ELF-1 (cell line): ENCODE measurements around the gene DTX3L.
"Not testable (repeated sequence)": the region's sequence is repeated elsewhere in the genome, so short reads cannot be mapped to it uniquely, and the experiment has no call there.

Source experiments
- DNase-seq: peaks from one replicate; pipeline ENCODE4 v3.0.0-alpha.2; 2016; ENCODE audit warnings: low read depth, low spot score

The DTX3L gene

DNA sequence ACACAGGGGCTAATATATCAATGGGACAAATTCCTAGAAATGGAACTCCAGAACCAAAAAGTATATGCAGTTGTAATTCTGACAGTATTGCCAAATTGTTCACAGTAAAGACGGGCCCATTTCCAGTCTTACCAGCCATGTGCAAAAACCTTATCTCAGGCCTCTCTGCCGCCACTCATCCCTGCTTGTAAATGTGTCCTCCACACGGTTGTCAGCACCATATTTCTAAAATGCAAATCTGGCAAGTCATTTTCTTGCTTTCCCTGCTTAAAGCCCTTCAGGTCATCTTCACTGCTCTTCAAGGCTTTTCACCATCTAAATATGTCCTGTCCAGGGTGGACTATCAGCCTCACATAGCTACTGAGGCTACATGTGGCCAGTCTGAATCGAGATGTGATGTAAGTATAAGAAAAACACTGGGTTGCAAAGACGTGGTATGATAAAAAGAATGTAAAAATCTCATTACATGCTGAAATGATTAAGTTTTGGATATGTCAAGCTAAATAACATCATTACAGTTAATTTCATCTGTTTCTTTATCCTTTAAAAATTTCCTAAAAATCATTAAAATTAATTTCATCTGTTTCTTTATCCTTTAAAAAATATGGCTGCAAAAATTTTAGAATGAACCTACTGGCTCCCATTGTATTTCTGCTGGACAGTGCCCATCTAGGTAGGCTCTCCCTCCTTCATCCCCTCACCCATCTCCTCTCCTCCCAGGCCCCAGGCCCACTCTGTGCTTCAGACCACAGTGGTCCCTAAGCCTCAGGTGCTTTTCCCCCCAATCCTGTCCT lies 1.0 kb upstream of the DTX3L start:
- DNase-seq, result no peak

DNA sequence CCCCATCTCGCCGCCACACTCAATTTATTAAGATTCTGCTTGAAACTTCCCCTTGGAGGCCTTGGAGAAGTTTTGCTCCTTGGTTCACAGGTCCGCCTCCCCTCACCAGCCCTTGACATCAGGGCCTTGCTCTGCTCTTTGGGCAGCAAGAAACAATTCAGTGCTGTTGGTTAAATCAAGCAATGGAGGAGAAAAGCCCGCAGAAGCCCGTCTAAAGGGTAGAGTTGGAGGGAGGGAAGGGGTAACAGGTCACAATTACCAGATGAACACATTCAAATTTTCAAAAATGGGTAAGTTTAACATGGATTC lies 467 bp upstream of the DTX3L start:
- DNase-seq, result peak; percentile 14

DNA sequence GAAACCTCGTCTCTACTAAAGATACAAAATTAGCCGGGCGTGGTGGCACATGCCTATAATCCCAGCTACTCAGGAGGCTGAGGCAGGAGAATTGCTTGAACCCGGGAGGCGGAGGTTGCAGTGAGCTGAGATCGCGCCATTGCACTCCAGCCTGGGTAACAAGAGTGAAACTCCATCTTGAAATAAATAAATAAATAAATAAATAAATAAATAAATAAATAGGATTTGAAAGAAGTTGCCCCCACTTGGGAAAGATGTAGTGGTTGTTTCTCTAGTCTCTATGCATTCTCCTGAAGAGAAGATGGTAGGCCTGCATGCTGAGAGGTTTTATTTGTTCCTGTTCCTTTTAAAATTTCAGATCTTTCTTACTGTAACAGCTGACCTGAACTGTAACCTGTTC lies 4.0 kb downstream of the DTX3L start:
- not testable (repeated sequence) for DNase-seq

- DNase-seq, result no peak
These were observed 4.6 kb downstream of the DTX3L start for GRCh38 chr3:122568755-122569154.

GRCh38 chr3:122572940-122573412 lies 8.8 kb downstream of the DTX3L start:
- DNase-seq, result peak; percentile 71

GRCh38 chr3:122576174-122576940 lies 12.2 kb downstream of the DTX3L start:
- DNase-seq, result no peak

DNA sequence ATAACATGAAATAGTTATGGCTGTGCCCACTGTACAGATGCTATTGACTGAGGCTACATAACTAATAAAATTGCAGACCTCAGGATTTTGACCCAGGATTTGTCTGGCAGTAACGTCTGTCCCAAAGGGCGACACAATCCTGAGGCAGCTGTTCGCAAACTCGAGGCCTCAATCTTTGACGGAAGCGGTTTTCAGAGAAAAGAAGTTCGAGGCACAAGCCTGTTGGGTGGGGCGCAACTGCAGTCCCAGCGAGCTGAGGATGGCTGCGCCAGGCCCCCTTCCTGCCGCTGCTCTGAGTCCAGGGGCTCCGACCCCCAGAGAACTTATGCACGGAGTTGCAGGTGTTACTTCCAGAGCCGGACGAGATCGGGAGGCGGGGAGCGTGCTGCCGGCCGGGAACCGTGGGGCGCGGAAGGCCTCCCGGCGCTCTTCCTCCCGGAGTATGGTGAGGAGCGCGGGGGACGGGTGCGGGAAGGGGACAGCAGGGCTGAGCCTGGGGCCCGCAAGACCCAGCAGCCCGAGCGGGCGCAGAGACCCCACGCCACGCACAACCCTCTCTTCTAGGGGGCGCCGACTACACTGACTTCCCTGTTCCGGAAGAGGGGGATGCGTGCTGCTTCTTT lies 13.4 kb downstream of the DTX3L start, which contains the start of gene PARP15:
TSS of gene PARP15 (plus strand) at position 242 of the 623 bp plus-strand sequence. CDS start at position 260, 18 bp downstream.
- peak; percentile 27 for DNase-seq

DNA sequence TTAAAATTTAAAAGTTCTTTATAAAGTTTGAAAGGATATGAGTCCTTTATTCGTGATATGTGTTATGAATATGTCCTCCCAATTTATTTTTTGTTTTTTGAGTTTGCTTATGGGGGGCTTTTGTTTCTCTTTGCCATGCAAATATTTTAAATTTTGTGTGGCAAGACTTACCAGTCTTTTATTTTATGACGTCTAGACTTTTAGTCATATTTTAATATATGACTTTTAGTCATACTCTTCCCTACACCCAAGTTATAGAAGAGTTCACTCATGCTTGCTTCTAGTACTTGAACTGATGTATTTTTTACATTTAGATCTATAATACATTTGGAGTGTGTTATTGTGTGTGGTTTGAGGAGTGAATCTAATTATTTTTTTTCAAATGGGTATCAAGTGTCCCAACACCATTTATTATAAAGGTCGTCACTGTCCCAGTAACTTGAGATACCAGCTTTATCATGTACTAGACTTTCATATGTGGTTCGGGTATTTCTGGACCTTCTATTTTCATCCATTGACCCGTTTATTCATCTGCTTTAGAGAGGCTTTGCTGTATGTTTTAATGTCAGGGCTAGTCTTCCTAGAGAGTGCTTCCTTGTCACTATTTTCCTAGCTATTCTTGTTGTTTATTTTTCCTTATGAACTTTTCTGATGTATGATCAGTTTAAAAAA lies 14.1 kb downstream of the DTX3L start:
- DNase-seq, result no peak

GRCh38 chr3:122580470-122580869 lies 16.3 kb downstream of the DTX3L start:
- no peak for DNase-seq

- no peak for DNase-seq
These were observed 17.5 kb downstream of the DTX3L start for GRCh38 chr3:122581622-122582021.

DNA sequence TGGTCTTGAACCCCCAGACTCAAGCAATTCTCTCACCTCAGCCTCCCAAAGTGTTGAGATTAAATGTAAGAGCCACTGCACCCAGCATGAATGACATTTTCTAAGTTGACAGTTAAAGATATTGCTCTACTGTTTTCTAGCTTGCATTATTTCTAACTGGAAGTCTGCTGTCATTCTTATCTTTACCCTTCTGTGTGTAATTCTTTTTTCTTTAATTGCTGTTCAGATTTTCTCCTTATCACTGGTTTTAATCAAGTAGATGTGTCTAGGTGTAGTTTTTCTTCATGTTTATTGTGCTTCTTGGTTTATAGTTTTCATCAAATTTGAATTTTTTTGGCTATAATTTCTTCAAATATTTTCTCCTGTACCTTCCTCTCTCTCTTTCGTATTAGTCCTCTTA lies 18.3 kb downstream of the DTX3L start:
- DNase-seq, result no peak

DNA sequence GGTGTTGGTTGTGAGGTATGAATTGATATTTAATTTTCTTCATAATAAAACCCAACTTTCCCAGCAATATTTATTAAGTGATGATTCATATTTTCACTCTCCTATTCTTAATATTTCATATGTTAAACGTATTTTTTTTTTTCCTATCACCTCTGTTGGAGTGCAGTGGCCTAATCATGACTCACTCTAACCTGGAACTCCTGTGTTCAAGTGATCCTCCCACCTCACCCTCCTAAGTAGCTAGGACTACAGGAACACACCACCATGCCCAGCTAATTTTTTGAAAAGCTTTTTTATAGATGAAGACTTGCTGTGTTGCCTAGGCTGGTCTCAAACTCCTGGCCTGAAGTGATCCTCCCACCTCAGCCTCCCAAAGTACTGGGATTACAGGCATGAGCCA lies 22.0 kb downstream of the DTX3L start:
- no peak for DNase-seq

DNA sequence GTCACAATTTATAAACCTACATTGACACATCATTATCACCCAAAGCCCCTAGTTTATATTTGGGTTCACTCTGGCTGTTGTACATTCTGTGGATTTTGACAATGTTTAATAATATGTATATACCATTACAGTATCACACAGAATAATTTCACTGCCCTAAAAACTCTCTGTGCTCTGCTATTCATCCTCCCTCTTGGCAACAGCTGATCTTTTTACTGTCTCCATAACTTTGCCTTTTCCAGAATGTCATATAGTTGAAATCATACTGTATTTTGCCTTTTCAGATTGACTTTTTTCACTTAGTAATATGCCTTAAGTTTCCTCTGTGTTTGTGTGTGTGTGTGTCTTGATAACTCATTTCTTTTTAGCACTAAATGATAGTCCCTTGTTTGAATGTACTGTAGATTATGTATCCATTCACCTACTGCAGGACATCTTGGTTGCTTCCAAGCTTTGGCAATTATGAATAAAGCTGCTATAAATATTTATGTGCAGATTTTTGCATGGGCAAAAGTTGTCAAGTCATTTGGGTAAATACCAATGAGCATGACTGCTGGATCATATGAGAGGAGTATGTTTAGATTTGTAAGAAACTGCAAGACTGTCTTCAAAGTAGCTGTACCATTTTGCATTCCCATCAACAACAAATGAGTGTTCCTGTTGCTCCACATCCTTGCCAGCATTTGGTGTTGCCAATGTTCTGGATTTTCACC lies 22.8 kb downstream of the DTX3L start:
- no peak for DNase-seq

GRCh38 chr3:122587572-122587971 lies 23.4 kb downstream of the DTX3L start:
- no peak for DNase-seq

- DNase-seq, result no peak
These were observed 25.2 kb downstream of the DTX3L start for GRCh38 chr3:122589297-122589696.

GRCh38 chr3:122590610-122591009 lies 26.5 kb downstream of the DTX3L start:
- no peak for DNase-seq

GRCh38 chr3:122594025-122594424 lies 29.9 kb downstream of the DTX3L start:
- DNase-seq, result no peak

DNA sequence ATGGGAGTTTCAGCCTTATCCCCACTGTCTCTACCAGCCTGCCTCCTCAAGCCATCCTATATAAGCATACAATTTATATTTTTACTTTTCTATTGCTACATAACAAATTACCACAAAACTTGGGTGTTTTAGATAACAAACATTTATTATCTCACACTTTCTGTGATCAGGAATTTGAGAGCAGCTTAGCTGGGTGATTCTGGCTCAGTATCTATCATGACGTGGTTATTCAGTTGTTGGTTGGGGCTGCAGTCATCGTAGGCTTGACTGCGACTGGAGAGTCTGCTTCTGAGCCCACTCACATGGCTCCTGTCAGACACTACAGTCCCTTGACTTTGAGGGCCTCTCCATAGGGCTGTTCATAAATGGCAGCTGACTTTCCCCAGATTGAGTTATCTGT lies 34.0 kb downstream of the DTX3L start:
- no peak for DNase-seq

GRCh38 chr3:122598556-122598955 lies 34.4 kb downstream of the DTX3L start:
- no peak for DNase-seq

- no peak for DNase-seq
These were observed 38.0 kb downstream of the DTX3L start for GRCh38 chr3:122602011-122602710.

DNA sequence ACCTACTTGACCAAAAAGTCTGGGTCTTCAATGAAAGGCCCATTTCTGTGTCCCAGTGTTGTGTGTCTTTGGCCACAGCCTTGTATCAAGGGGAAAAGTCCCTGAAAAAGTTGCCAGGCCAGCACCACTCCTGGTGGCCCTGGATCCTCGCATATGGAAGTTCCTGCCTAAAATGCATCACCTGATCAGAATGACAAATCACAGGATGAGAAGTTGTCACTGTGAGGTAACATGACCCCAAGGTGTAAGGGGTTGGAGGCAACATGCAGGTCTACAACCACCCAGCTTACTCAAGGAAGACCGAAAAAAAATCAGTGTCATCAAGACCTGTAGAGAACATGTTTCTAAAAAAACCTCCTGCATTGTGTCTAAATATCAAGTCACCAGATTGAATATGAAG lies 38.9 kb downstream of the DTX3L start:
- DNase-seq, result no peak
